NCI-H345 treated with DMSO at 0.1 percent for 48 hours (cell line): Measurements from ENCODE around the gene EBF4.
"Not testable (repeated sequence)": the region's sequence is repeated elsewhere in the genome, so short reads cannot be mapped to it uniquely, and the experiment has no call there.

Experiments
- DNase-seq: peaks from one replicate; lab custom pipeline; 2025; ENCODE audit not compliant: unreplicated experiment; lab: John Stamatoyannopoulos, UW

Gene EBF4

GRCh38 chr20:2807929-2808328 is 115.3 kb downstream of the EBF4 start:
- not testable (repeated sequence) for DNase-seq

GRCh38 chr20:2809690-2810089 is 117.1 kb downstream of the EBF4 start:
- no peak for DNase-seq
